ENCODE data around the gene ZC3H12A.
"Not testable (repeated sequence)": the region's sequence is repeated elsewhere in the genome, so short reads cannot be mapped to it uniquely, and the experiment has no call there.

The ZC3H12A gene

GRCh38 chr1:37502104-37502503 lies 27.7 kb downstream of the ZC3H12A start:
- DNase-seq (ENCODE audit: low read depth in 3 of 3) = no peak

- DNase-seq (ENCODE audit: low read depth in 3 of 3) = not testable (repeated sequence)
Measured at GRCh38 chr1:37502791-37503190, 28.4 kb downstream of the ZC3H12A start.

DNA sequence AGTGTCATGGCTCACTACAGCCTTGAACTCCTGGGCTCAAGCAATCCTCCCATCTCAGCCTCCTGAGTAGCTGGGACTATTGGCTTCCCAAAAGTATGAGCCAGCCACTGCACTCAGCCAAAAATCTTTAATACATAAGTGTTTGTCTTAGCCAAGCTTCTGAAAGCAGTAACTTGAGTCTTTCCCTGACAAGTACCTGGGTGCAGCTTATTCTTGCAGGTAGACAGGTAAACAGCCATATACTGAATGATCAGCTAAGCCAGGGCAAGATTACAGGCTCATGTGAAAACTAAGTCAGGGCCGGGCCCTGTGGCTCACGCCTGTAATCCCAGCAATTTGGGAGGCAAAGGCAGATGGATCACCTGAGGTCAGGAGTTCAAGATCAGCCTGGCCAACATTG lies 32.4 kb downstream of the ZC3H12A start:
- DNase-seq (ENCODE audit: low read depth in 3 of 3) = no peak

GRCh38 chr1:37509181-37509580 lies 34.8 kb downstream of the ZC3H12A start:
- no peak for DNase-seq (ENCODE audit: low read depth in 3 of 3)

DNA sequence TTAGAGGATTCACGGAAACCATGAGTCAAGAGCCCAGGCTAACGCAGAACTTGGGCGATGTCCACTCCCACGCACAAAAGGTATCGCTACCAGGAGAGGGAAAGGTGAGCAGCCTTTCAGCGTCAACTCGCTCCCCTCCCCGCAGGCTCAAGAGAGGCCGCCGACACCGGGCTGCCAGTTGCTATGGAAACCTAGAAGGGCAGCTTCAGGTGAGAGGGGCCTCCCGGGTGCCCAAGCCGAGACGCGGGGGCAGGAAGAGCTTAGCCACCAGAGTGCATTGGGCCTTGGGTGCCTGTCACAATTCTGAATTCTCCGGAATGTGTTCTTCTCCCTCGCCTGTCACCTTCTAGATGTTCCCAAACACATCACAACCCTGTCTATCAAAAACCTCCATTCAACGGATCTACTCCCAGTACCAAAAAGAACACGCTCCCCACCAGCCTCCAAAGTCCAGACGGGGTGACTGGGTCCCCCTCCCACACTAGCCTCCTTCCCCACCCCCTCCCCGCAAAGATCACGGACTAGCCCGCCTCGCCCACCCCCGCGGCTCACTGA lies 39.5 kb downstream of the ZC3H12A start:
- DNase-seq (ENCODE audit: low read depth in 3 of 3) = peak; percentile 22 to 68 (median 54)

DNA sequence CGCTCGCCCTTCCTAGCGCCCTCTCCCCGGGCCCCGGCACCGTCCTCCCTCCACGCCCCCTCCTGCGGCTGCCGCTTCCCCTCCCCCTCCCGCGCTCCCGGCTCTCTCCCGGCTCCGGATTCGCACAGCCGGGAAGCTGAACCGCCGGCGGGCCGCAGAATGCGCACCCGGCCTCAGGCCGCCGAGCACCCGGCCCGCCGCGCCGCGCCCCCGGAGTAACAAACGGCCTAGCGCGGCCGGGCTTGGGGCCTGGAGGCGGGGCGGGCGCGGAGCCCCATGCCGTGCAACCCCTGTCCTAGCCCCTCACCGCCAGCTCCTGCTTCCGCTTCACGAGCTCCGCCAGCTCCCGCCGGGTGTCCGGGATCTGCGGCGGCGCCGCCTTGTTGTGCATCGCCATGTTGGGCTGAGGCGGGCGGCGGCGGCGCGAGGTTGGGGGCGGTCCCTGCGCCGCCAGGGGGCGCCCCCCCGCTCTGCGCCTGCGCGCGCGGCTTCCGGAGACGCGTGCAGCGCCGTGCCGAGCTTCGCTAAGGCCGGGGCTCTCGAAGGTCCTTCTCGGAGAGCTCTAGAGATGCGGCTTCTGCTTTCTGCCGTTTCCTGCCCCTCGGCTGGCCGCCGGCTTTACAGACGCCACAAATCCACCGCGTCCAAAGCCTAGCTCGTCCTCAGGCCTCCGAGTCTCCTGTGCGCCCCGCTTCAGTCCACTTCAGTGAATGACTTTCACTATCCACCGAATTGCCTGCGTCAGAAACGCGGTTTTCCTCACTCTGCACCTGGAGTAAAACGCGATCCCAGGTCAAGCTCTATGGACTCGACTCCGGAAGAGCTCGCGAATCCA lies 40.2 kb downstream of the ZC3H12A start, which contains the start of gene MEAF6:
MEAF6 (minus strand) TSS at position 417 of the 835 bp plus-strand sequence; CDS start at position 397, 20 bp downstream.
- DNase-seq (ENCODE audit: low read depth in 3 of 3) = peak; percentile 63 to 75 (median 72)

DNA sequence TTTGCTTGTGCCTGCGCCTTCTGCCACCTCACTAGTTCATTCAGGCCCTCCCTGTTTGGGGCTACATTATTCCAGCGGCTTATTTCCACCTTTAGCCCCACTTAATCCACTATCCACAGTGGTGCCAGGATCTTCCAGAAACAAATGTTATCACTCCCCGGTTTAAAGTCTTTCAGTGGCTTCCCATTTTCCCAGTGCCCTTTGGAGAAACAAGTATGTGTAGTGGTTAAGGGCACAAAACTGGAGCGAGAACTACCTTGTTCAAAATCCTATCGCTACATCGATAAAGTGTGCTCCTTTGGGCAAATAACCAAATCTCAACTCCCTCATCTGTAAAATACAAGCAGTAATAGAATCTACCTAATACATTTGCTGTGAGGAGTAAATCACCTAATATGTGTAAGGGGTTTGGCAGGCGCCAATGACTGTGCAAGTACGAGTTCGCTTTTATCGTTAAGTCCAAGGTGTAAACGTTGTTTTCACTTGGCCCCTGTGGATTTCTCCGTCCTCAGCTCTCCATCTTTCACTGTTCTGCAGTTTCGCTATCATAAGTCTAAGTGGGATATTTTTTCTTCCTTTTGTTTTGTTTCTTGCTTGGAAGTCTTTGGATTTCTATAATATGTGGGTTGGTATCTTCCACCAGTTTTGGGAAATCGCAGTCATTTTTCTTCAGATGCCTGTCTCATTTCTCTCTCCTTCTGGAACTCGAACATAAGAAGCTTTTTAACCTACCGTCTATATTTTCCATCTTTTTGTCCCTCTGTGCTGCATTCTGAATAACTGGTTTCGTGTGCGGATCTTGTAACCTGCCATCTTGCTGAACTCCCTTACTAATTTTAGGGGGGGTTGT lies 41.0 kb downstream of the ZC3H12A start:
- DNase-seq (ENCODE audit: low read depth in 3 of 3) = no peak

GRCh38 chr1:37517569-37517968 lies 43.2 kb downstream of the ZC3H12A start:
- DNase-seq (ENCODE audit: low read depth in 3 of 3) = no peak

DNA sequence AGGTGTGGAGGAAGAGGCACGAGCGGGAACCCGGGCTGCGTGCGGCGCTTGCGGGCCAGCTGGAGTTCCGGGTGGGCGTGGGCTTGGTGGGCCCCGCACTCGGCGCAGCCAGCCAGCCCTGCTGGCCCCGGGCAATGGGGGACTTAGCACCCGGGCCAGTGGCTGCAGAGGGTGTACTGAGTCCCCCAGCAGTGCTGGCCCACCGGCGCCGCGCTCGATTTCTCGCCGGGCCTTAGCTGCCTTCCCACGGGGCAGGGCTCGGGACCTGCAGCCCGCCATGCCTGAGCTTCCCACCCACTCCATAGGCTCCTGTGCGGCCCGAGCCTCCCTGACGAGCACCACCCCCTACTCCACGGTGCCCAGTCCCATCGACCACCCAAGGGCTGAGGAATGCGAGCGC lies 43.9 kb downstream of the ZC3H12A start:
- DNase-seq (ENCODE audit: low read depth in 3 of 3) = not testable (repeated sequence)

- DNase-seq (ENCODE audit: low read depth in 3 of 3) = peak in 1 of 3 experiments; percentile 35
Measured at GRCh38 chr1:37518929-37519328, 44.5 kb downstream of the ZC3H12A start.

DNA sequence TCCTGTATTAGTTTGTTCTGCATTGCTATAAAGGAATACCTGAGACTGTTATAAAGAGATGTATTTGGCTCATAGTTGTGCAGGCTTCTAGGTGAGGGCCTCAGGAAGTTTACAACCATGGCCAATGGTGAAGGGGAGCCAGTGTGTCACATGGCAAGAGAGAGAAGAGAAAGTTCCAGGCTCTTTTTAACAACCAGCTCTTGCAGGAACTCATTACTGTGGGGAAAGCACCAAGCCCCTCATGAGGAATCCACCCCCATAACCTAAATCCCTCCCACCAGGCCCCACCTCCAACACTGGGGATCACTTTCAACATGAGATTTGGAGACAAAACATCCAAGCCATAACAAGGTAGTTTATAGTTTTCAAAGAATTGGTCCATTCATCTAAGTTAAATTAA lies 45.2 kb downstream of the ZC3H12A start:
- DNase-seq (ENCODE audit: low read depth in 3 of 3) = no peak

DNA sequence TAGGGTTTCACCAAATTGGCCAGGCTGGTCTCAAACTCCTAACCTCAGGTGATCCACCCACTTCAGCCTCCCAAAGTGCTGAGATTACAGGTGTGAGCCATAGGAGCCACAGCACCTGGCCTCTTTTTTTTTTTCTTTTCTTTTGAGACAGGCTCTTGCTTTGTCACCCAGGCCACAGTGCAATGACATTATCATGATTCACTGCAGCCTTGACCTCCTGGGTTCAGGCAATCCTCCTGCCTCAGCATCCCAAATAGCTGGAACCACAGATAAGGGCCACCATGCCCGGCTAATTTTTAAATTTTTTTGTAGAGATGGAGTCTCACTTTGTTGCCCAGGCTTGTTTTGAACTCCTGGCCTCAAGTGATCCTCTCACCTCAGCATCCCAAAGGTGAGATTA lies 55.5 kb downstream of the ZC3H12A start:
- DNase-seq (ENCODE audit: low read depth in 3 of 3) = not testable (repeated sequence)

DNA sequence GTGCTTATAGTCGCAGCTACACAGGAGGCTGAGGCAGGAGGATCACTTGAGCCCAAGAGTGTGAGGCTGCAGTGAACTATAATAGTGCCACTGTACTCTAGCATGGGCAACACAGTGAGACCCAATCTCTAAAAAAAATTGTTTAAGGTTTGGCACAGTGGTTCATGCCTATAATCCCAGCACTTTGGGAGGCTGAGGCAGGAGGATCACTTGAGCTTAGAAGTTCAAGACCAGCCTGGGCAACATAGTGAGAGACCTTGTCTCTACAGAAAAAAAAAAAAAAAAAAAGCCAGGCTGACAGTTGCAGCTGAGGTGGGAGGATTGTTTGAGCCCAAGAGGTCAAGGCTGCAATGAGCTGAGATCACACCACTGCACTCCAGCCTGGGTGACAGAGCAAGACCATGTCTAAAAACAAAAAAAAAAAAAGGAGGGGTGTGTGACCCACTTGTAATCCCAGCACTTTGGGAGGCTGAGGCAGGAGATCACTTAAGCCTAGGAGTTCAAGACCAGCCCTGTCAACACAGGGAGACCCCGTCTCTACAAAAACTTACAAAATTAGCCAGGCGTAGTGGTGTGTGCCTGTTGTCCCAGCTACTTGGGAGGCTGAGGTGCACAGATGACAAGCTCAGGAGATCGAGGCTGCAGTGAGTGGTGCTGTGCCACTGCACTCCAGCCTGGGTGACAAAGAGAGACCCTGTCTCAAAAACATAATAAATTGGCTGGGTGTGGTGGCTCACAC lies 58.2 kb downstream of the ZC3H12A start:
- not testable (repeated sequence) for DNase-seq (ENCODE audit: low read depth in 3 of 3)

GRCh38 chr1:37533317-37534093 lies 59.1 kb downstream of the ZC3H12A start:
- no peak for DNase-seq (ENCODE audit: low read depth in 3 of 3)
